HL-60 (cell line): Measurements from ENCODE around the gene FALEC.

ENCODE experiments used
- DNase-seq, 2 experiments: peaks; one replicate each; pipeline ENCODE4 v3.0.0-alpha.2; 2010 to 2020; ENCODE audit warnings: low read depth in 1 of 2, low spot score in 1 of 2
- H3K27ac ChIP-seq: fragments of 250-450 bp; sonication (Bioruptor Pico); replicated peaks from 2 replicates; pipeline ENCODE4 v1.5.1; 2020; ENCODE audit warnings: mild to moderate bottlenecking, moderate library complexity
- H3K27me3 ChIP-seq: fragments of 250-450 bp; sonication (Bioruptor Pico); 2 replicates; pipeline ENCODE4 v1.5.1; 2021; ENCODE audit warnings: mild to moderate bottlenecking, moderate library complexity; ENCODE audit not compliant: insufficient read depth, poor library complexity, severe bottlenecking
- H3K4me3 ChIP-seq: replicated peaks from 2 replicates; pipeline ENCODE4 v1.5.1; 2011; ENCODE audit warnings: mild to moderate bottlenecking, control low read depth, low read length; ENCODE audit not compliant: insufficient read depth
- CTCF ChIP-seq: IDR thresholded peaks from one replicate; pipeline ENCODE4 v1.5.1; 2011; ENCODE audit warnings: low read length, control low read depth, inconsistent platforms; ENCODE audit not compliant: insufficient read depth
- GABPA ChIP-seq: IDR thresholded peaks from 2 replicates; pipeline ENCODE4 v1.6.1; 2012; ENCODE audit warnings: low read depth
- POLR2AphosphoS5 ChIP-seq: IDR thresholded peaks from 2 replicates; pipeline ENCODE4 v1.6.1; 2012; ENCODE audit warnings: low read depth
- REST ChIP-seq: IDR thresholded peaks from 2 replicates; pipeline ENCODE4 v1.6.1; 2012; ENCODE audit warnings: low read depth; ENCODE audit not compliant: insufficient replicate concordance
- SPI1 ChIP-seq: IDR thresholded peaks from 2 replicates; pipeline ENCODE4 v1.6.1; 2012; ENCODE audit warnings: low read depth, mild to moderate bottlenecking, borderline replicate concordance

The FALEC gene

GRCh38 chr1:150553392-150554085 is 38.0 kb downstream of the FALEC start:
- H3K27ac ChIP-seq, result peak overlapping the region; percentile 63
- DNase-seq, result no peak
- H3K4me3 ChIP-seq, result no peak overlapping the region
- TF ChIP-seq REST (no peak), SPI1 (no peak), CTCF (no peak)
- no peaks in the 10 kb centered on the region for H3K27me3 ChIP-seq

GRCh38 chr1:150554086-150554452 is 38.5 kb downstream of the FALEC start:
- H3K27me3 ChIP-seq, result no peaks in the 10 kb centered on the region
- DNase-seq, result no peak
- no peak overlapping the region for H3K27ac ChIP-seq
- no peak overlapping the region for H3K4me3 ChIP-seq
- TF ChIP-seq CTCF, result no peak
- TF ChIP-seq GABPA, result no peak
- TF ChIP-seq SPI1, result no peak
- TF ChIP-seq REST, result no peak
- TF ChIP-seq POLR2AphosphoS5, result no peak

GRCh38 chr1:150555198-150555970 is 39.8 kb downstream of the FALEC start:
- Histone ChIP-seq H3K4me3 (no peak overlapping the region), H3K27me3 (no peaks in the 10 kb centered on the region), H3K27ac (no peak overlapping the region)
- TF ChIP-seq GABPA, result no peak
- no peak for TF ChIP-seq SPI1
- TF ChIP-seq REST, result no peak
- no peak for TF ChIP-seq CTCF
- no peak for TF ChIP-seq POLR2AphosphoS5
- DNase-seq, result no peak
